Ramos (cell line): ENCODE measurements around the gene SLC27A5.

Experiments
- in situ Hi-C: fragments of 300-500 bp; cut with MboI; formaldehyde crosslinking; loops from one replicate; pipeline ENCODE4 v1.14.3; 2022; ENCODE audit warnings: low sequenced_read_pairs; ENCODE audit not compliant: unreplicated experiment

SLC27A5 gene

DNA sequence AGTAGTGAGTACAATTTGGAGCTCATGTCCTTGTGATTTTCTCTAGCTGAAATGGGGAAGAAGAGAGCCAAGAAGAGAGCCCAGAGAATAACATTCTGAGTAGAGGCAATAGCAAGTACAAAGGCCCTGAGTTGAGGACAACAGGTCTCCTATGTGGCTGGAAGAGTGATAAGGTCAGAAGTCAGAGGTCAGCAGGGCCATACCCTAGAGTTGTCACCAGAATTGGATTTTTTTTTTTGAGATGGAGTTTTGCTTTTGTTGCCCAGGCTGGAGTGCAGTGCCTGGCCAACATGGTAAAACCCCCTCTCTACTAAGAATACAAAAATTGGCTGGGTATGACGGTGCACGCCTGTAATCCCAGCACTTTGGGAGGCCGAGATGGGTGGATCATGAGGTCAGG lies 24.1 kb upstream of the SLC27A5 start:
- in situ Hi-C loops = no loop called here

GRCh38 chr19:58531034-58531840 lies 19.4 kb upstream of the SLC27A5 start:
- in situ Hi-C loops = no loop called here

DNA sequence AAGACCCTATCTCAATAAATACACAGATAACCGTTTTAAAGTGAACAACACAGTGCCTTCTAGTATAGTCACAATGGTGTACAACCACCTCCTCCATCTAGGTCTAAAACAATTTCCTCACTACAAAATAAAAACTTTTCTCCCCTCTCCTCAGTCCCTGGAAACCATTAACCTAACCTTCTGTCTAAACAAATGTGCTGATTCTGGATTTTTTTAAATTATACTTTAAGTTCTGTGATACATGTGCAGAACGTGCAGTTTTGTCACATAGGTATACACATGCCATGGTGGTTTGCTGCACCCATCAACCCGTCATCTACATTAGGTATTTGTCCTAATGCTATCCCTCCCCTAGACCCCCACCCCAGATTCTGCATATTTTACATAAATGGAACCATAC lies 17.6 kb upstream of the SLC27A5 start:
- in situ Hi-C loops = no loop called here

- in situ Hi-C loops = no loop called here
These were observed 10.9 kb upstream of the SLC27A5 start for GRCh38 chr19:58522709-58523108.

DNA sequence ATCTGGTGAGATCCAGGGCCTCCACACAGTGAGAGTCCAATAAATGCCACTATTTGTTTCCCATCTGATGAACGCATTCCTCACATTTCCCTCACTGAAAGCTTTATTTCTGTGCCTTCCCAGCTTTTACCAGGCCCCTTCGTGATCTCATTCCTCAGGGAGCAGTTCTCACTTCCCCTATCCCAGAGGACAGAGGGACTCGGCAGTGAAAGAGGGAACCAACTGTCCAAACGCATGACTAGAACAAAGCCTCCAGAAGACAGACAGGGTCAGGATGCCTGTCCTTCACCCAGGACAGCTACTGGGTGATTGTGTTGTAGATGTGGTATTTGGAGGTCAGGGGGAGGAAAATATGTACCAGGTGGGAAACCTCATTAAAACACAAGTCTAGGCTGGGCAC lies 9.9 kb upstream of the SLC27A5 start:
- in situ Hi-C loops = no loop called here

GRCh38 chr19:58520257-58520599 lies 8.4 kb upstream of the SLC27A5 start:
- in situ Hi-C loops = no loop called here

DNA sequence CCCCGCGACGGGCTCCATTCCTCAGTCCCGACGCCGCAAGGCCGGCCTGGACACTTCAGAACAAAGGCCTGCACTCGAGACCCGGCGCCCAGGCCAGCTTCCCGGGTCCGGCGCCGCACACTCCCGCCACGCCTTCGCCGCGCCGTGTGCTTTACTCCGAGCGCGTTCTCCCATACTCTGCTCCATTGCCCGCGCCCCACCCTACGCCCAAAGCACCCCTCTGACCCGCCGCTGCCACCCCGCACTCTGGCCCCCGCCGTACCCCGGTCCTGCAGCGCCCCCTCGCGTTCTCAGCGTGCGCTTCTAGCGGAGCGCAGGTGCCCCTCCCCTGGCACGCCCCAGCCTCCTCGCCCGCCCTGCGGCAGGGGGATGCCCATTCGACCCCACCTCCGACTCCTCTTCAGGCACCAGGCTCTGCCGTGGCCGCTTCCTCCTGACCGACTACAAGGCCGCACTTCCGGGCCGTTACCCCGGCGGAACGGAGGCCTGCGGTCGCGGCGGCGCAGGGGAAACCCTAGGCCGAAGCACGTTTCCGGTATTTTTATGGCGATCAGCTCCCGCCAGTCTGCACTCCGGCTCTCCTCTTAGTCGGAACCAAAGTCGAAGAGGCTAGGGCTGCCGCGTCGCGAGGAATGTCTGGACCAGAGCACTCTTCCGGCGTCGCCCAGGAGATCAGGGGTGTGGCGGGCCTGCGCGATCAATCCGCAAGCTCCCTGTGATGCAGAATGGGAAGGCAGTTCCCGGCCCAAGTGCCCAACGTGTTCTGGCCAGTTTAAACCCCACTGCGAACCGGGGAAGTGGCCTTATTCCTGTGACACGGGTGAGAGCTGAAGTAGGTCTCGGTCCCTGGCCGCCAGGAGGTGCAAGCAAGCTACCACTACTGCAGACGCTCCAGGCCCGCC lies 7.8 kb upstream of the SLC27A5 start, which contains the start of gene ZBTB45:
Gene ZBTB45 (minus strand): TSS at position 456 of the 902 bp plus-strand sequence. CDS start 2,137 bp downstream, outside the sequence.
- in situ Hi-C loops = no loop called here

GRCh38 chr19:58519087-58519354 lies 7.2 kb upstream of the SLC27A5 start:
- in situ Hi-C loops = no loop called here

GRCh38 chr19:58518256-58519086 lies 6.7 kb upstream of the SLC27A5 start:
- in situ Hi-C loops = no loop called here

DNA sequence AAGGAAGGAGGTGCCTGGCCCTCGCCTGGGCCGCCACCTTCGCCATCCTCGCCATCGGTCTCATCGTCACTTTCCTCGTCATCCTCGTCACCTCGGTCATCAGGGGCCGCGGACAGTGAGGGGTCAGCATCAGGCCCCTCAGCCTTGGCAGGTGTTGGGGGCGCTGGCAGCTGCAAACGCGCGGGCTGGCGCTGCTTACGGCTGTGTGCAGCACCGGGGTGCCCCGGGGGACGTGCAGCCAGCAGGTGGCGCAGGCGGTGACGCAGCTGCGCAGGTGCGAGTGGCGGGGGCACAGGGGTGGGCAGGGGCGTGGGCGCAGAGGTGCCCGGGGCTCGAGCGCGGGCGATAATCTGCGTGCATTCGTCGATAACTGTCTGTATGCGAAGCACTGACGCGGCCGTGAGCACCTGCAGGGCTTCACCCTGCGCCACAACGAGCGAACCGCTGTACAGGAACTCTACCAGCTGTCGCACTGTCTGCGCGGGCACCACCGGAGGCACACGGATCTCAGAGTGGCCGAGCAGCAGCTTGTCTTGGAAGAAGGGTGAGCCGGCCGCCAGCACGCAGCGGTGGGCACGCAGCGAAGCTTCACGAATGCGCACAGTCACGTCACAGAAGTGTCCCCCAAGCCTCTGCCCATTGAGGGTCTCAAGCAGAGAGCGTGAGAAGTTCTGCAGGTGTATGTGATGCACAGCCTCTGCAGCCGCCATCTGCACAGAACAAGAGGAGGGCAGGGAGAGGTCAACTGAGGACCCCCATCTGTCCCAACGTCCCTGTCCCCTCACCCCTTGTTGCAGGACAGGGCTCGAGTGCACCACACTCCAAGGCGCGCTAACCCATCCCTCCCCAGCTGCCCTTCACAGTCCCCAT lies 5.4 kb upstream of the SLC27A5 start:
- in situ Hi-C loops = no loop called here

- in situ Hi-C loops = no loop called here
These were observed 4.5 kb upstream of the SLC27A5 start for GRCh38 chr19:58516246-58516836.

DNA sequence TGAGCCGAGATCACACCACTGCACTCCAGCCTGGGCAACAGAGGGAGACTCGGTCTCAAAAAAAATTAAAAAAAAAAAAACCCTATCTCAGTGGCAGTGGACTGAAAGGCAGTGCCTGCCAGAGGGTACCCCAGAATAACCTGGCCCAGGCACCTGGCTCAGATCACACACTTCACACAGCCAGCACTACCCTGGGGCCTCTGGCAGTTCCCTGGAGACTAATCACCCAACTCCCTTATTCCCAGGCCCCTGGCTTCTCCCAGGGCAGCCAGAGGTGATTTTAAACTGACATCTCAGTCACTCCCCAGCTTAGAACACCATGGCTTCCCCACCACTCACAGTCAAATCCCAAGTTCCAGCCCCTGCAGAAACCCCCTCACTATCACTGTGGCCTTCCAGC lies 3.5 kb upstream of the SLC27A5 start:
- in situ Hi-C loops = no loop called here

DNA sequence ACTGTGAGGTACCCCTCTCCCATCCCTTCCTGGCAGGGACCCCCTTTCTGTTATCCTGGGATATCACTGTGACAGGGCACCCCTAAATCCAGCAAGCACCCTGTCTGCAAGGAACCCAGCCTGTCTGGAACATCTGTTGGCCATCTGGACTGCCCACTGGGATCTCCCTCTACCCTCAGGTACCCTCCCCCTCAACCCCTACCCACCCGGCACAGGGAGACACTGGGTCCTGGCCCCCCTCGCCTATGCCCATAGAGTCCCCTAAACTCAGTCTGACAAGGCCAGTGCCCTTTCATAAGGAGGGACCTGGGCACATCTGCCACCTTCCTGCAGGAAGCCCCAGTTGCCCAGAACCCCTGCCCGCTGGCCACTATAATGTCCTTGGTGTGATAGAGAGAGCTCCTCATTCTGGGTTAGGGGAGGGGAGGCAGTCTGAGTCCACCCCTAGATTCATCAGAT lies 2.8 kb upstream of the SLC27A5 start:
- in situ Hi-C loops = no loop called here

DNA sequence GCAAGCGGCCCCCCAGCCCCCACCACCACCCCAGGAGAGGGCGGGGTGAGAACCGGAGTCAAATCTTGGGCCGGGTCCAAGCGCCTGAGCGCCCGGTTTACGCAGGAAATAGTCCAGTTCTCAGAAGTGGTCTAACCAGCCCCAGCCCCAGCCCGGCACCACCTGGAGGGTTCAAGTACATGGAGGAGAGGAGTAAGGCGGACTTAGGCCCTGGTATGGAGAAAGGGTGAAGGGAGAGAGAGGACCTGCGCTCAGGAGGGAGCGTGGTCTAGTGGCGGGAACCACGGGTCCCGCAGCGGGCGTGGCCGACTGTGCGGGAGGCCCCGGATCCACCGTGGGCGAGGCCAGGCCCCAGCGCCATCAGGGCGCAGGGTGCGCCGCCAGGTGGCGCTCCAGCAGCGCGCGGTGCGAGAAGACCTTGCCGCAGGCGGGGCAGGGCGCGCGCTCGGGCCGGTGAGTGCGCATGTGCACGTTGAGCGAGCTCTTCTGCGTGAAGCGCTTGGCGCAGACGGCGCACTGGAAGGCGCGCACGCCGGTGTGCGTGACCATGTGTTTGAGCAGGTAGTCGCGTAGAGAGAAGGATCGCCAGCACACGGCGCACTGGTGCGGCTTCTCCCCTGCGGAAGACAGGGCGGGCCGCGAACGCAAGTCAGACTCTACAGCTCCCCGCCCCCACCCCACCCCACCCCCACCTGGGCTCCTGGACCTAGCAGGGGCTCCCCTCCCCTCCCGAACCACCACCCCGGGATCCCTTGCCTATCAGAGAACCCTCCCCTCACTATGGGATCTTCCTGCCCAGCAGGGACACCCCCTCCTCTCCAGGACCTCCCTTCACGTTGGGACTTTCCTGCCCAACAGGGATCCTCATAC lies 2.1 kb upstream of the SLC27A5 start:
- in situ Hi-C loops = no loop called here

DNA sequence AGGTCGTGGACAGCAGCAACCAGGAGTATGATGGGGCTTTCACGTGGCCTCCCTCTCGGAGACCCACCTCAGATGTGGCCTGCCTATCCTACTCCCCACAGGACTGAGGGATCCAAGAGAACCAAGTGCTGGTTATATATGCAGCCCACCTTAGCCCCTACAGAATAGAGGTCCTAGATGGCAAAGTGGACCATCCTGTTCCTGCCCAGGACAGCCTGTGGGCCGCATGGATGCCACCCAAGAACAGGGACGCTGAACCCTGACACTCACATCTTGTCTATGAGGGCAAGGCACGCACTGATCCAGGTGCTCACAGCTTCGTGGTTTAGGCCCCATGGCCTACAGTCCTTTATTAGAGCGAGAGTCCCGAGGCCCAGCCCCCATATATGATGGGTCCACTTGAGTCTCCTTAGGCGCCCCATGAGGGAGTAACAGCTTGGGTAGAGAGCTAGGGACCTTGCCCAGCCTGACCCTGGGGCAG lies 1.5 kb upstream of the SLC27A5 start:
- in situ Hi-C loops = no loop called here

DNA sequence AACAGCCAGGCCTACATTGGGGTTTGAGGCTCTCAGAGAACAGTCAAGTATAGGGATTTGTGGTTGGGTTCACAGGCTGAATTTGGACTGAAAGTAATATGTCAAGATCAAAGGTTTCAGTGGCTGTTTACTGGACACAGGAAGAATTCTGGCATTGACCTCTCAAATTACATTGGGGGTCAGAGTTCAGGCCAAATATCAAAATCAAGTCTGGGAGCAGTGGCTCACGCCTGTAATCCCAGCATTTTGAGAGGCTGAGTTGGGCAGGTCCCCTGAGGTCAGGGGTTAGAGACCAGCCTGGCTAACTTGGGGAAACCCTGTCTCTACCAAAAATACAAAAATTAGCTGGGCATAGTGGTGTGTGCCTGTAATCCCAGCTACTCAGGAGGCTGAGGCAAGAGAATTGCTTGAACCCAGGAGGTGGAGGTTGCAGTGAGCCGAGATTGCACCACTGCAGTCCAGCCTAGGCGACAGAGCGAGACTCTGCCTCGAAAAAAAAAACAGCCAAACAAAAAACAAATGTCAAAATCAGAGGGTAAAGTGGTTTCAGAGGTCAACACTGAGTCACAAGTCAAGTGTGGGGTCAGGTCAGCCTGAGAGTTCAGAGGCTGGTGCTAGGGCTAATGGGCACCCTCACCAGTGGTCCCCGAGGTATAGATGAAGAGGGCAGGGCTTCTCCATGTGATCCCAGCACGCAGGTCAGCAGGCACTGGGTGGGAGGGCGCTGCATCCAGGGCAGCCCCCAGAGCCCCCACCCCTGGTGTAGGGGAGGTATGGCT lies 1.5 kb downstream of the SLC27A5 start:
- in situ Hi-C loops = no loop called here

GRCh38 chr19:58509731-58510083 lies 2.1 kb downstream of the SLC27A5 start:
- in situ Hi-C loops = no loop called here
